NCI-H146 treated with DMSO at 0.1 percent for 48 hours (cell line): ENCODE results near the gene ZNF324B.
"Not testable (repeated sequence)": the region's sequence is repeated elsewhere in the genome, so short reads cannot be mapped to it uniquely, and the experiment has no call there.

Source experiments
- DNase-seq: peaks from one replicate; lab custom pipeline; 2025; ENCODE audit not compliant: unreplicated experiment; lab: John Stamatoyannopoulos, UW

The ZNF324B gene

GRCh38 chr19:58479736-58480480 lies 28.5 kb downstream of the ZNF324B start:
- DNase-seq, result no peak

GRCh38 chr19:58480481-58480830 lies 29.0 kb downstream of the ZNF324B start:
- no peak for DNase-seq

DNA sequence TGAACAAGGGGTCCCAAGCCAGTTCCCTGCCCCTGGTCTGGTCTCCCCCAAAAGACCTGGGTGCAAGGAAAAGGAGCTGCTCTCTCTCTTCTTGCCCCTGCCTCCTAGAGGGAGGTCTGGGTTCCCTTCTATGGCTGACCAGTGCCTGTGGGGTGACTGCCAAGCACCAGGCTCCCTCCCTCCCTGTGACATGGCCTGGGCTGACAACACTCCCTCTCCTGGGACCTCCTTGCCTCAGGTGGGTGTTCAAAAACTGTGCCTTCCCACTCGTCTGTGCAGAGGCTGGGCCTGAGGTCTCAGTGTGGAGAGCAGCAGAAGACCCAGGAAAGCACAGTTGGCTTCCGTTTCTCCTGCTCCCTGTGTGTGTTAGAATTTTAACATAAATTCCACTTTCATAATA lies 29.4 kb downstream of the ZNF324B start:
- no peak for DNase-seq

DNA sequence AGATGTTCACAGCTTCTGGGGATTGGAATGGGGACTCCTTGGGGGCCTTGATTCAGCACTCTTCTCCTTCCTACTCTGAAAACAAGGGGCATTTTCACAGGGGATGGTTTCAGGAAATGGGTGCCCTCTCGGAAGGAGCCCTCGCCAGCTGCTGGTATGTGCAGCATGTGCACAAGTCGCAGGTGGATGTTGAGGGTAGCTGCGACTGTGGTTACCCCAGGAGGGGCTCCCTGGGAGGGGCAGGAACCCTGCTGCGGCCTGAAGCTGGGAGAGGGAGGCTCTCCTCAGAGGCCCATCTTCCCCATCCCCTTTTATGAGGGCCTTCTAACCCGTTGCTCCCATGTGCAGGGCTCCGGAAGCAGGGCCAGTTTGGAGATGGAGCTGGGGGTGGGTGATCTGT lies 30.9 kb downstream of the ZNF324B start:
- no peak for DNase-seq

GRCh38 chr19:58483776-58484175 lies 32.4 kb downstream of the ZNF324B start:
- DNase-seq, result no peak

DNA sequence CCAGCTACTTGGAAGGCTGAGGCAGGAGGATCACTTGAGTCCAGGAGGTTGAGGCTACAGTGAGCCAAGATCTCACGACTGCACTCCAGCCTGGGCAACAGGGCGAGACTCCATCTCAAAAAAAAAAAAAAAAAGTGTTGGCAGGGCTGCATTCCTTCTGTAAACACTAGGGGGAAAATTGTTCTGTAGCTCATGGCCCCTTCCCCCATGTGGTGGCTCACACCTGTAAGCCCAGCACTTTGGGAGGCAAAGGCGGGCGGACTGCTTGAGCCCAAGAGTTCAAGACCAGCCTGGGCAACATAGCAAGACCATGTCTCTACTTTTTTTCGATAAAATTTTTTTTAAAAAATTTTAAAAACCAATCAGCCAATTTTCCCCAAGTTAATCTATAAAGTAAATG lies 32.9 kb downstream of the ZNF324B start:
- not testable (repeated sequence) for DNase-seq

- no peak for DNase-seq
Observed at GRCh38 chr19:58491393-58491792, 40.0 kb downstream of the ZNF324B start.

DNA sequence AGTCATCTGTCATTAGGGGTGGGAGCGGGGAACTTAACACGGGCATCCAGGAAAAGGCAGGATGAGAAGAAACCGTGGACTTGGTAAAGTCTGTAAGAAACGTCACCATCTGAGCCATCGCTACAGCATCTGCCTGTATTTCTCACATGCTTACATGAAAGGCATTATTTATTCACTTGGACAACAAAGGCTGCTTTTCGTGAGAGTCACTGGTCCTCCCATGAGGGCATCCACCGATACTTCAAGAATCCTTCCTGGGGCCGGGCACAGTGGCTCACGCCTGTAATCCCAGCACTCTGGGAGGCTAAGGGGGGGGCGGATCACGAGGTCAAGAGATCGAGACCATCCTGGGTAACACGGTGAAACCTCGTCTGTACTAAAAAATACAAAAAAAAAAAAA lies 40.8 kb downstream of the ZNF324B start:
- DNase-seq, result no peak

DNA sequence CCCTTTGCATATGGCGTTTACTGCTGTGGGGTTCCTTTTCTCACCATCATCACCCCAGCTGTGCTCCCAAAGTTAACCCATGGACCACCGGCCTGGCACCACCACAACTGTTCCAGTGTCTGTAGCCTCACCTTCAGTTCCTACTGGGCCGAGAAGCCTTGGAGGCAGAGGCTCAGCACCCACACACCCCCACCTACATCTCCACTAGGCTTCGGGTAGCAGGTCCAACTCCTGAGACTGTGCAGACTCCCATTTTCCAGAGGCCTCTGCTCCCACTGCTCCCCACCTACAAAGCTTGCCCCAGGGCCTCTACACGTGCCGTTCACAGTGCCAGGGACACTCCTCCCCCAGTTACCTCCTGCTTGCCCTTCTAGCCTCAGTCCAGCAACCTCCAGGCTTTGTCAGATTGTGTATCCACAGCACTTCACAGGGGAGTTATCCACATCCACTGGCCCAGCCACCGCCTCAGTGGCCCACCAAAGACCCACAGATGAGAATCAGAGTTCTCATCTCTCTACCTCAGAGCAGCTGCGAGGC lies 46.3 kb downstream of the ZNF324B start:
- no peak for DNase-seq

DNA sequence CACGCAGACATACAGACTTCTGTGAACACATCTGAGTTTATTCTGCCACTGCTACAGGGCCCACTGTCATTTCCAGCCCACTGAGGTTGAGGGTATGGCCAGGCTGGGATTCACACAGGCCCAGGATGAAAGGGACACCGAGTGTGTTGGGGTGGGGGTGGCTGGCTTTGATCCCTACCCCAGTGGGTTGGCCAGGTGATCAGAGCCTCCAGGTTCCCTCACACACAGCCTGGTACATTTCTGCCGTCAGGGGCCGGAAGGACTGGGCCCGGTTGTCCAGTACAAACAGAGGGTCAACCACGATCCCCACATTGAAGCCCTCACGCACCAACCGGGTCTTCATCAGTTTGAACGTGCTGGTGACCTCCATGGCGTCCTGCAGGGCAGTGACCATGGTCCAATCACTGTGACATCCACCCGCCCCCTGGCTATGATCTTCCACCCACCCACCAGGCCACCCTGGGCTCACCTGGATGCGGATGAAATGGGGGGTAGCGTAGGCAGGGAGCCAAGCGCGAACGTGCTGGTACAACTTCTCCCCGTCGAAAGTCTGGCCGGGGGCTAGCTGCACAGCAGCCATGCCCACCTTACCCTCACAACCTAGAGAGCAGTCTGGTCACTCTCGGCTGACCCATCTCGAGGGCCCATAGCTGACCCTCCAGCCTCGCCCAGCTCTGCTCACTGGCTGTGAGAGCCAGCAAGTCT lies 47.0 kb downstream of the ZNF324B start:
- DNase-seq, result no peak

DNA sequence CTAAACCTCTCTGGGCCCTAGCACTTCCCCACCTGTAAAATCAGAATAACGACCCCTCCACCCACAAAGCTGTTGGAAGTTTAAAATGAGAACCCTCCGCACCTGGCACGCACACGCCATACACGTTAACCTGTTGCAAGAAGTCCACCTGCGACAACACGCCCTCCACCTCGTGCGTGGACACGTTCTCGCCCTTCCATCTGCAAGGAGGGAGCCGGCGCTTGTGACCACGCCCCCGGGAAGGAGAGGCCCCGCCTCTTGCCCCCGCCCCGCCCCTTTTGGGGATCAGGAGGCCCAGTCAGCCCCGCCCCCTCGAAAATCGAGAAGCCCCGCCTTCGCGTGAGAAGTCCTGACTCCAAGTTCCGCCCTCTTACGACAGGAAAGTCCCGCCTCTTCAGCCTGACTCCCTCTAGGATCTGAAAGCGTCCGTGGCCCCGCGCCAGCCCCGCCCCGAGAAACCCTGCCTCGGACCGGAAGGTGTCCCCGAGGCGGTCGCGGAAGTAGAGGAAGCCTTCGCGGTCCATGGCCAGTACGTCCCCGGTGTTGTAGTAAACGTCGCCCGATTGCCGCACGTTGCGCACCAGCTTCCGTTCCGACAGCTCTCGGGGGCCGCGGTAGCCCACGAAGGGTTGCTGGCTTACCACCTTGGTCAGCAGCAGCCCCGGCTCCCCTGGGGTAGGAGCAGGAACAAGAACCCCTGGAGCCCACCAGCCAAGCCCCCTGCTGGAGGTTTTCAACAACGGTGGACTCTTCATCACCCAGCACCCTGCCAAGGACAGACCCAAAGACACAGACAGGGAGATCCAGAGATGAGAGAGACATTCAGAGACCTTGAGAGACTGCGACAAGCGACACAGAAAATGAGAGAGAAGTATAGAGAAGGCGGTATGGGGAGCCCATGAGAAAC lies 47.9 kb downstream of the ZNF324B start:
- peak; percentile 97 for DNase-seq

DNA sequence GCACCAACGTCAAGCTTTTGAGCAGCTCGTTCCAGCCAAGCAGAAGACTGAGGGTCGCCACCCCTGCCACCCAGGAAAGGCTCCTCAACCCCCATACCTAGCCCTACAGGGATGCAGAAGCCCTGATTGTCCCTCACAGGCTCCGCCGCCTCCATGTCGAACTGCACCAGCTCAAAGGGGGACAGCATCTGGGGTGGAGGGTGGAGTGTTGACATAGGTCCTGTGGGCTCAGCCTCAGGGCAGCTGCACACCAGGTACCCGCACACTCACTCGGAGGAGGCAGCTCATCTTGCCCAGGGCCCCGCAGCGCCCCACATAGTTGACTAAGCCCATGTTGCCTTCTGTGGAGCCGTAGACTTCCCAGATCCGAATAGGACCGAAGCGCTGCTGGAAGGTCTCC lies 48.8 kb downstream of the ZNF324B start:
- no peak for DNase-seq
